Fibroblast of skin of abdomen (primary cell): ENCODE data around the gene ARL10.
"Not testable (repeated sequence)": the region's sequence is repeated elsewhere in the genome, so short reads cannot be mapped to it uniquely, and the experiment has no call there.

Source experiments
- DNase-seq: peaks from one replicate; pipeline ENCODE4 v3.0.0-alpha.2; 2013

The ARL10 gene

GRCh38 chr5:176388444-176389134, 23.3 kb downstream of the ARL10 start, which contains the start of the genes HIGD2A and NOP16:
HIGD2A (plus strand) TSS chr5:176388751; CDS start chr5:176388820, 69 bp downstream.
NOP16 (minus strand) TSS chr5:176388598; CDS start chr5:176388539, 59 bp downstream.
- DNase-seq: peak; percentile 99

GRCh38 chr5:176389135-176390123, 24.1 kb downstream of the ARL10 start:
- no peak for DNase-seq

- DNase-seq: no peak
Observed at GRCh38 chr5:176391479-176391878, 26.2 kb downstream of the ARL10 start.

- no peak for DNase-seq
Observed at GRCh38 chr5:176391999-176392398, 26.7 kb downstream of the ARL10 start.

- no peak for DNase-seq
Observed at GRCh38 chr5:176392526-176392925, 27.2 kb downstream of the ARL10 start.

- no peak for DNase-seq
Observed at GRCh38 chr5:176394096-176394495, 28.8 kb downstream of the ARL10 start.

GRCh38 chr5:176394881-176395675, 29.8 kb downstream of the ARL10 start:
- no peak for DNase-seq

GRCh38 chr5:176396330-176396729, 31.0 kb downstream of the ARL10 start:
- peak; percentile 24 for DNase-seq

GRCh38 chr5:176397736-176398420, 32.6 kb downstream of the ARL10 start:
- DNase-seq: no peak

GRCh38 chr5:176400382-176401156, 35.3 kb downstream of the ARL10 start:
- no peak for DNase-seq

GRCh38 chr5:176401281-176402205, 36.3 kb downstream of the ARL10 start:
- no peak for DNase-seq

GRCh38 chr5:176405656-176406435, 40.6 kb downstream of the ARL10 start:
- DNase-seq: no peak

GRCh38 chr5:176406436-176407052, 41.3 kb downstream of the ARL10 start:
- no peak for DNase-seq

GRCh38 chr5:176407456-176408251, 42.4 kb downstream of the ARL10 start:
- no peak for DNase-seq

- DNase-seq: not testable (repeated sequence)
Observed at GRCh38 chr5:176408252-176408573, 42.9 kb downstream of the ARL10 start.

- no peak for DNase-seq
Observed at GRCh38 chr5:176408590-176408989, 43.3 kb downstream of the ARL10 start.

- DNase-seq: no peak
Observed at GRCh38 chr5:176409765-176410164, 44.5 kb downstream of the ARL10 start.
